Transverse colon (tissue), 4 donors: Measurements from ENCODE around the gene ELP4. TPM values are rescaled to one million over a fixed set of nuclear protein-coding genes. Genes with fewer than 3 reads are reported as not detected.
"Not testable (repeated sequence)": the region's sequence is repeated elsewhere in the genome, so short reads cannot be mapped to it uniquely, and the experiment has no call there.

Experiments used
- DNase-seq: peaks from one replicate; pipeline ENCODE4 v3.0.0-alpha.2; 2019
- H3K27ac ChIP-seq, 4 donors: fragments of 200-600 bp; sonication (generic); 2 replicates each; pipeline ENCODE4 v1.5.1; 2016 to 2018; ENCODE audit warnings: inconsistent platforms in 4 of 4
- H3K27me3 ChIP-seq: fragments of 200-600 bp; sonication (generic); 2 replicates; pipeline ENCODE4 v1.5.1; 2017; ENCODE audit warnings: inconsistent platforms
- H3K36me3 ChIP-seq, 4 donors: fragments of 200-600 bp; sonication (generic); 2 replicates each; pipeline ENCODE4 v1.5.1; 2017 to 2019; ENCODE audit warnings: inconsistent platforms in 4 of 4
- H3K4me1 ChIP-seq, 4 donors: fragments of 200-600 bp; sonication (generic); 2 replicates each; pipeline ENCODE4 v1.5.1; 2017 to 2020; ENCODE audit warnings: inconsistent platforms in 4 of 4
- H3K4me3 ChIP-seq, 4 donors: fragments of 200-600 bp; sonication (generic); 1 replicate in 1 of 4; 2 replicates in 3 of 4; pipeline versions ENCODE4 v1.5.1 to v1.6.1; 2017 to 2019; ENCODE audit warnings: inconsistent platforms in 4 of 4
- H3K9me3 ChIP-seq, 2 donors: fragments of 200-600 bp; sonication (generic); 2 replicates each; pipeline ENCODE4 v1.5.1; 2017 to 2019; ENCODE audit warnings: inconsistent platforms in 2 of 2
- EP300 ChIP-seq: sonication (generic); formaldehyde crosslinking; IDR thresholded peaks from one replicate; pipeline ENCODE4 v1.6.1; 2017; ENCODE audit warnings: antibody characterized with exemption, low read depth
- POLR2A ChIP-seq: fragments of 450-650 bp; IDR thresholded peaks from one replicate; pipeline ENCODE4 v1.6.1; 2016; ENCODE audit warnings: antibody characterized with exemption, mild to moderate bottlenecking, moderate library complexity
- POLR2AphosphoS5 ChIP-seq, 3 donors: sonication (generic); formaldehyde crosslinking; IDR thresholded peaks; one replicate each; pipeline ENCODE4 v1.6.1; 2016; ENCODE audit warnings: antibody characterized with exemption in 3 of 3
- WGBS, 2 donors: methylation state at CpG; one replicate each; pipeline ENCODE4 v1.1.5; 2018; ENCODE audit warnings: low coverage in 1 of 2; 5-methylcytosine and 5-hydroxymethylcytosine counted together
- in situ Hi-C, 4 donors: fragments of 200-750 bp; cut with MboI; loops; one replicate each; pipeline versions ENCODE4 v1.15.0 to v1.15.1; 2017; ENCODE audit warnings: low sequenced_read_pairs in 3 of 4, low pct_ligation_motif_present in 1 of 4, low pct_unique_long_range_greater_than_20kb in 1 of 4
- intact Hi-C: fragments of 100-400 bp; cut with DNase I; formaldehyde crosslinking; loops from one replicate; pipeline ENCODE4 v1.15.1; 2023; ENCODE audit warnings: low total_unique reads
- total RNA-seq, 4 donors: library from RNA; depleted of rRNA; stranded (reverse); fragments of >200 nt; gene quantifications; one replicate each; pipeline ENCODE4 v1.1.0, GENCODE V29; 2016
- TF ChIP-seq, protein P1 (sequence below), 5 experiments: fragments of 200-600 bp in 3 of 5; fragments of 450-650 bp in 2 of 5; sonication (generic) in 3 of 5; IDR thresholded peaks; 1 replicate in 2 of 5; 2 replicates in 3 of 5; pipeline ENCODE4 v1.5.1; 2016 to 2017; ENCODE audit warnings: antibody characterized with exemption in 5 of 5, inconsistent platforms in 3 of 5, mild to moderate bottlenecking in 2 of 5, moderate library complexity in 1 of 5

ELP4 gene
- total RNA-seq, 4 donors from 2014 or later = 14.2 to 46.4 (median 23.6) TPM

DNA sequence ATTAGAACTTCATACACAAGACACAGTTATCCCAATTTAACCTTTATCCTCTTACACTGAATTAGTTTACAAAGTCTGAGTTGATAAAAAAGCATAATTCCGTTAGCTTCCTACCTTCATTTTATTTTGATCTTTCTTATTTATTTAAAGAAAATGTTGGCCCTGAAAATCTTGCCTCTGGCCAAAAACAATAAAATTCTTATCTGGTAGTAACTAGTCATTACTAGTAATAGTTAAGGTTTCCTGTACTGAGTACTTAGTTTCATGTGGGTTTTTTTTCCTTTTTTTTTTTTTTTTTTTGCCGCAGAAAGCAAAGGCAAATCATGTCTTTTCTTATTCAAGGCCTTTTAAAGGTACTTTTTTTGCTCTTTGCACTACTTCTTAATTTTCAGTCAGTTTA lies 180.9 kb downstream of the ELP4 start:
- DNase-seq = no peak
- in situ Hi-C loops = no loop called here
- intact Hi-C loops = no loop called here
- H3K4me3 ChIP-seq = no peak overlapping the region
- no peaks in the 10 kb centered on the region for H3K4me1 ChIP-seq
- H3K27ac ChIP-seq = no peak overlapping the region
- H3K9me3 ChIP-seq = no peaks in the 10 kb centered on the region
- no peaks in the 10 kb centered on the region for H3K36me3 ChIP-seq
- no peak for TF ChIP-seq POLR2AphosphoS5 (IDR thresholded peaks at IDR 0.05)
- TF ChIP-seq POLR2A = no peak
- no peak for TF ChIP-seq EP300
- TF ChIP-seq, protein P1, sequence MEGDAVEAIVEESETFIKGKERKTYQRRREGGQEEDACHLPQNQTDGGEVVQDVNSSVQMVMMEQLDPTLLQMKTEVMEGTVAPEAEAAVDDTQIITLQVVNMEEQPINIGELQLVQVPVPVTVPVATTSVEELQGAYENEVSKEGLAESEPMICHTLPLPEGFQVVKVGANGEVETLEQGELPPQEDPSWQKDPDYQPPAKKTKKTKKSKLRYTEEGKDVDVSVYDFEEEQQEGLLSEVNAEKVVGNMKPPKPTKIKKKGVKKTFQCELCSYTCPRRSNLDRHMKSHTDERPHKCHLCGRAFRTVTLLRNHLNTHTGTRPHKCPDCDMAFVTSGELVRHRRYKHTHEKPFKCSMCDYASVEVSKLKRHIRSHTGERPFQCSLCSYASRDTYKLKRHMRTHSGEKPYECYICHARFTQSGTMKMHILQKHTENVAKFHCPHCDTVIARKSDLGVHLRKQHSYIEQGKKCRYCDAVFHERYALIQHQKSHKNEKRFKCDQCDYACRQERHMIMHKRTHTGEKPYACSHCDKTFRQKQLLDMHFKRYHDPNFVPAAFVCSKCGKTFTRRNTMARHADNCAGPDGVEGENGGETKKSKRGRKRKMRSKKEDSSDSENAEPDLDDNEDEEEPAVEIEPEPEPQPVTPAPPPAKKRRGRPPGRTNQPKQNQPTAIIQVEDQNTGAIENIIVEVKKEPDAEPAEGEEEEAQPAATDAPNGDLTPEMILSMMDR (IDR thresholded peaks at IDR 0.05) = no peak
- WGBS, 2 donors = 66 to 72% methylated on average over 2 of the region's 2 CpGs
- H3K27me3 ChIP-seq = no peaks in the 10 kb centered on the region

DNA sequence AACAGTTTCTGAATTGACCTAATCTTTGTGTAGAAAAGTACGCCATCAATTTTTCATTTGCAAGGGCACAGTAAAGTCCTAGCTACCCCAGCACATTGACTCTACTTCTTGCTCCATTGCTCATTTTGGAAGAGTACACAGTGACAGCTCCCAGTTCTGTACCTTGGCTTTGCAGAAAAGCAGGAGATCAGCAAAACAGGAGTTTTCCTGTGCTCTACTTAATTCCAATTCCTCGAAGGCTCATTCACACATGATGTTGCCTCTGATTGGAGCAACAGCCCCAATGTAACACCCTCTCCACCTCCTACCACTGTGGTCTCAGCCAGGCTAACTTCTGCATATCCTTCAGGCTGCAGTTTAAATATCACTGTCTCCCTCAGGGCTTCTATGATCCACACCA lies 182.9 kb downstream of the ELP4 start:
- H3K9me3 ChIP-seq = no peaks in the 10 kb centered on the region
- H3K4me3 ChIP-seq = no peak overlapping the region
- 90 to 100% methylated on average over 2 of the region's 2 CpGs for WGBS, 2 donors
- no peaks in the 10 kb centered on the region for H3K27me3 ChIP-seq
- no peaks in the 10 kb centered on the region for H3K36me3 ChIP-seq
- no peak for DNase-seq
- H3K4me1 ChIP-seq = no peaks in the 10 kb centered on the region
- intact Hi-C loops (no loop called here), in situ Hi-C loops (no loop called here)
- TF ChIP-seq POLR2A (no peak), POLR2AphosphoS5 (IDR thresholded peaks at IDR 0.05) (no peak), EP300 (no peak)
- TF ChIP-seq, protein P1 (IDR thresholded peaks at IDR 0.05) = no peak
- H3K27ac ChIP-seq = no peak overlapping the region

DNA sequence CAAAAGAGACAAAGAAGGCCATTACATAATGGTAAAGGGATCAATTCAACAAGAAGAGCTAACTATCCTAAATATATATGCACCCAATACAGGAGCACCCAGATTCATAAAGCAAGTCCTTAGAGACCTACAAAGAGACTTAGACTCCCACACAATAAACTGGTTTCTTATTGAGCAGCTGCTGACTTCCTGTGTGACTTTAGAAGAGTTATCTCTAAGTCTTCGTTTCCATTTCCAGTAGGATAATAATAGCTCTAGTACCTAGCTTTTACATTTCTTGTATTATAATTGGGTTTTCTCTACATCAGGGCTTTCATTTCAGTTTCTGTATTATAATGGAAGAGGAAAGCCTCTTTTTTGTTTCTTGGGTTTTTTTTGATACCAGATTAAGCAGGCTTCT lies 187.5 kb downstream of the ELP4 start:
- H3K4me3 ChIP-seq, H3K9me3 ChIP-seq, H3K4me1 ChIP-seq, H3K27ac ChIP-seq, H3K27me3 ChIP-seq, DNase-seq, intact Hi-C loops, H3K36me3 ChIP-seq, in situ Hi-C loops: not testable (repeated sequence)
- WGBS, 2 donors = 43 to 50% methylated on average over 1 of the region's 1 CpG

DNA sequence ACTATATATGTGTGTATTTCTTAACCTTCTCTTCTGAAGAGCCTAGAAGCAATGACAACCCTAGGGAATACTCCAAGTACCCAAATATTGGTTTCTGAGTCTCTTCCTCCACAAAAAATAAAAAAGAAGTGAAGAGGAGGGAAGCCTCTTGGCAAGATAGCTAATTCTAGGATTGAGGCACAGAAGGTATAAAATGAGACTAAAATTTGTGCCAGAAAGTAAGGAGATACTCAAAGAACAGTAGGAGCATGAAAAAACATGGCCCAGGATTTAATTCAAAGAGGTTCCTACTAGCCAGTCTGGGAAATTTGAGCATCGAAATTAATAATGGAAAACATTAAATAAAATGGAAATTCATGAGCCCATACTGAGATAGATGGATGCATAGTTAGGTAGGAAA lies 189.5 kb downstream of the ELP4 start:
- no peak overlapping the region for H3K27ac ChIP-seq
- H3K4me1 ChIP-seq = no peaks in the 10 kb centered on the region
- H3K9me3 ChIP-seq = no peaks in the 10 kb centered on the region
- in situ Hi-C loops = no loop called here
- no peak for DNase-seq
- H3K36me3 ChIP-seq = no peaks in the 10 kb centered on the region
- TF ChIP-seq, protein P1 (IDR thresholded peaks at IDR 0.05) = no peak
- 71 to 92% methylated on average over 1 of the region's 1 CpG for WGBS, 2 donors
- H3K27me3 ChIP-seq = no peaks in the 10 kb centered on the region
- intact Hi-C loops = no loop called here
- no peak overlapping the region for H3K4me3 ChIP-seq

DNA sequence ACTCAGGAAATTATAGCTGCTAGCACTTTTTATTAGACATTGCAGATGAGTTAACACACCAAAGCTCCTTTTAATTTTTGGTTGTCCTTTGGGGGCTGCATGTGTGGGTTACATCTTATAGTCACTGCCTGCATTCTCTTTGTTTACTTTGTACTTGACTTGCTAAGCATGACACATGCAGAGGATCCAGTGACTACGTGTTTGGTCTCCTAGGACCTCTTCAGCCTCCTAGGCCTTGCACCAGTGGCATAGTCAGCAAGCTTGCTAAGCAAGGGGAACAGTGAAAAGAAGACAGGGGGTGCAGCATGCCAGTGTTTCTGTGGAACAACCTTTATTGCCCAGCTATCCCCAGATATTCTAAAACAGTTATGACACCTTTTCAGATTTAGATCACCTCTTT lies 193.4 kb downstream of the ELP4 start:
- Histone ChIP-seq H3K36me3 (no peaks in the 10 kb centered on the region), H3K9me3 (no peaks in the 10 kb centered on the region), H3K27ac (no peak overlapping the region), H3K27me3 (no peaks in the 10 kb centered on the region), H3K4me1 (no peaks in the 10 kb centered on the region), H3K4me3 (no peak overlapping the region)
- intact Hi-C loops (no loop called here), in situ Hi-C loops (no loop called here)
- no peak for DNase-seq
- TF ChIP-seq POLR2A (no peak), POLR2AphosphoS5 (IDR thresholded peaks at IDR 0.05) (no peak), EP300 (no peak)
- TF ChIP-seq, protein P1 (IDR thresholded peaks at IDR 0.05) = no peak
- WGBS, 2 donors = 78% methylated on average over 1 of the region's 1 CpG; no CpG with 5 or more reads in 1 of the 2 donors
